ENCODE measurements around the gene OR52D1.

DNA sequence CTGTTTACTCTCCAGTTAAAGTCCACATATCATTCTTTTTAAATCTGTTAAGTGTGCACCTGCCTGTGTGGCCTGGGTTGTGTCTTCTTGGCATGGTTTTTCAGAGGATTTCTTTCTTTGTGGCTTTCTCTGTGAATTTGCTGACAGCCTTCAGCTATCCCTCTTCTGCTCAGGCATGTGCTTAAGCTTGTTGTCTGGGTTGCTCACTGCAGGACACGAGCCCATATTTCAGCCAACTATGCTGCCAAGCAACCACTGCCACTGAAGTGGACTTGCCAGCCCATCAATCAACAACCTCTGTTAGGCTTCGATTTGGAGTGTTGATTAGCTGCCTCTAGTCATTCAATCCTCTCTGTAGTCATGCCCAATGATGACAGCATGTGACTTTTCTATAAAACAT lies 21.0 kb upstream of the OR52D1 start:
- TF ChIP-seq CTCF (IDR thresholded peaks at IDR 0.05) = no peak
- TF ChIP-seq POLR2A (IDR thresholded peaks at IDR 0.05) = no peak
- TF ChIP-seq POLR2AphosphoS5 (IDR thresholded peaks at IDR 0.05) = no peak
